DND-41 (cell line): ENCODE results near the gene FXR2.

Experiments
- ATAC-seq: fragments of 200-7000 bp; cut with Tn5 transposase; 3 replicates; pipeline ENCODE4 v1.9.1; 2021; ENCODE audit warnings: low read depth; ENCODE audit not compliant: insufficient read depth
- DNase-seq: peaks from one replicate; pipeline ENCODE4 v3.0.0-alpha.2; 2020
- H2AFZ ChIP-seq: 2 replicates; pipeline ENCODE4 v1.6.0; 2012; ENCODE audit warnings: low read depth, low read length
- H3K27ac ChIP-seq: 2 replicates; pipeline ENCODE4 v1.5.1; 2012; ENCODE audit warnings: low read length, inconsistent platforms
- H3K27me3 ChIP-seq: fragments of 200-600 bp; sonication (generic); 2 replicates; pipeline ENCODE4 v1.6.0; 2012; ENCODE audit warnings: low read length, mild to moderate bottlenecking, inconsistent platforms; ENCODE audit not compliant: insufficient read depth, poor library complexity
- H3K36me3 ChIP-seq: 2 replicates; pipeline ENCODE4 v1.5.1; 2012; ENCODE audit warnings: low read length, inconsistent platforms; ENCODE audit not compliant: insufficient read depth
- H3K4me1 ChIP-seq: 2 replicates; pipeline ENCODE4 v1.5.1; 2012; ENCODE audit warnings: mild to moderate bottlenecking, low read length; ENCODE audit not compliant: insufficient read depth
- H3K4me2 ChIP-seq: 2 replicates; pipeline ENCODE4 v1.6.0; 2012; ENCODE audit warnings: mild to moderate bottlenecking, moderate library complexity, low read length, inconsistent platforms; ENCODE audit not compliant: insufficient read depth
- H3K4me3 ChIP-seq, 2 experiments: fragments of 200-600 bp in 1 of 2; shearing (Covaris generic) in 1 of 2; 2 replicates each; pipeline ENCODE4 v1.5.1; 2012 to 2016; ENCODE audit warnings: inconsistent platforms in 2 of 2, low read length in 2 of 2, mild to moderate bottlenecking in 2 of 2, low read depth in 1 of 2, moderate library complexity in 1 of 2
- H3K79me2 ChIP-seq: 2 replicates; pipeline ENCODE4 v1.6.0; 2012; ENCODE audit warnings: low read length, inconsistent platforms; ENCODE audit not compliant: insufficient read depth
- H3K9ac ChIP-seq: 2 replicates; pipeline ENCODE4 v1.6.0; 2012; ENCODE audit warnings: low read depth, mild to moderate bottlenecking, inconsistent platforms, low read length, moderate library complexity
- H3K9me3 ChIP-seq: 2 replicates; pipeline ENCODE4 v1.5.1; 2012; ENCODE audit warnings: low read length, moderate library complexity, mild to moderate bottlenecking, inconsistent platforms; ENCODE audit not compliant: insufficient read depth, severe bottlenecking
- H4K20me1 ChIP-seq: 2 replicates; pipeline ENCODE4 v1.6.0; 2012; ENCODE audit warnings: low read length; ENCODE audit not compliant: insufficient read depth
- EZH2 ChIP-seq: IDR thresholded peaks from 3 replicates; pipeline ENCODE4 v1.6.1; 2012; ENCODE audit warnings: borderline replicate concordance, low read depth, mild to moderate bottlenecking, moderate library complexity, low read length, inconsistent platforms; ENCODE audit not compliant: severe bottlenecking
- TF ChIP-seq, protein P1 (sequence below): IDR thresholded peaks from 2 replicates; pipeline ENCODE4 v1.5.1; 2012; ENCODE audit warnings: borderline replicate concordance, low read length, moderate library complexity, mild to moderate bottlenecking; ENCODE audit not compliant: poor library complexity, severe bottlenecking; ENCODE audit errors: extremely low read depth

FXR2 gene

DNA sequence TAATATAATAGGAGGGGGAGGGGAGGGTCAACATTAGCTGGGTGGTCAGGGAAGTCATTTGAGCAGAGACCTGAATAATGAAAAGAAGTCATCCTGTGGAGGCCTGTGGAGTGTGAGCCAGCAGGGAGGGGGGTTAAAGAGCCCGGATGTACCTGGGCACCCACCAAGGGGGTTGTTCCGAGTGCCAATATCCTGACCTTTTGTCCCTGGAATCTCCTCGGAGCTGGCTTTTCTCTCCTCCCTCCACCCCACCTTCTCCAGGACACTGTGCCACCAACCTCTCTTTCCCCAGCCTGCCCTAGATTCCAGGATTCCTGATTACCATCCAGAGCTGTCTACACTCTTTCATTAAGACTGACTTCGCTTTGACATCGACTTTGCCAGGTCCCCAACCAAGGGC lies 21.5 kb upstream of the FXR2 start:
- no peaks in the 10 kb centered on the region for H4K20me1 ChIP-seq
- no peaks in the 10 kb centered on the region for H3K4me1 ChIP-seq
- ATAC-seq (no peak), DNase-seq (no peak)
- TF ChIP-seq, protein P1, sequence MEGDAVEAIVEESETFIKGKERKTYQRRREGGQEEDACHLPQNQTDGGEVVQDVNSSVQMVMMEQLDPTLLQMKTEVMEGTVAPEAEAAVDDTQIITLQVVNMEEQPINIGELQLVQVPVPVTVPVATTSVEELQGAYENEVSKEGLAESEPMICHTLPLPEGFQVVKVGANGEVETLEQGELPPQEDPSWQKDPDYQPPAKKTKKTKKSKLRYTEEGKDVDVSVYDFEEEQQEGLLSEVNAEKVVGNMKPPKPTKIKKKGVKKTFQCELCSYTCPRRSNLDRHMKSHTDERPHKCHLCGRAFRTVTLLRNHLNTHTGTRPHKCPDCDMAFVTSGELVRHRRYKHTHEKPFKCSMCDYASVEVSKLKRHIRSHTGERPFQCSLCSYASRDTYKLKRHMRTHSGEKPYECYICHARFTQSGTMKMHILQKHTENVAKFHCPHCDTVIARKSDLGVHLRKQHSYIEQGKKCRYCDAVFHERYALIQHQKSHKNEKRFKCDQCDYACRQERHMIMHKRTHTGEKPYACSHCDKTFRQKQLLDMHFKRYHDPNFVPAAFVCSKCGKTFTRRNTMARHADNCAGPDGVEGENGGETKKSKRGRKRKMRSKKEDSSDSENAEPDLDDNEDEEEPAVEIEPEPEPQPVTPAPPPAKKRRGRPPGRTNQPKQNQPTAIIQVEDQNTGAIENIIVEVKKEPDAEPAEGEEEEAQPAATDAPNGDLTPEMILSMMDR = no peak
- no peak for TF ChIP-seq EZH2
- H3K9ac ChIP-seq = no peak overlapping the region
- no peak overlapping the region for H2AFZ ChIP-seq
- H3K27me3 ChIP-seq = no peaks in the 10 kb centered on the region
- no peaks in the 10 kb centered on the region for H3K36me3 ChIP-seq
- H3K4me2 ChIP-seq = no peak overlapping the region
- H3K27ac ChIP-seq = no peak overlapping the region
- no peak overlapping the region for H3K4me3 ChIP-seq
- no peaks in the 10 kb centered on the region for H3K9me3 ChIP-seq
- H3K79me2 ChIP-seq = no peaks in the 10 kb centered on the region

DNA sequence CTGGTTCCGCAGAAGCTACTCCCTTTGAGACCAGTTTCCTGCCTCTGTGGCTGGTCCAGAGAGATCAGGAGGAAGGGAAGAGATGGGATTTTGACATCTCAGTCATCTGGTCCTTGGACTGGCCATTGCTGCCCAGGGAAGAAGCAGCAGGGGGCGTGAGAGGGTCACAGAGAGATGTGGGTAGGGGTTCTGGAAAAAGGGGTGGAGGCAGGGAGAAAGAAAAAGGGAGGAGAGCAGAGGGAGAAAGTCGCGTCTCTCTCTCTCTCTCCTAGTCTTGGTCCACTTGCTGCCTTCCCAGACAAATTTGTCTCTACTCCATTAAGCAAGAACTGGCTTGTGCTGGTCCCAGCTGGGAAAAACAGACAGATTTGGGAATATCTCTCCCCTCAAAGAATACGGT lies 19.7 kb upstream of the FXR2 start:
- DNase-seq (peak; percentile 37), ATAC-seq (no peak)
- Histone ChIP-seq H3K4me3 (no peak overlapping the region), H3K36me3 (no peaks in the 10 kb centered on the region), H3K27me3 (no peaks in the 10 kb centered on the region), H3K79me2 (no peaks in the 10 kb centered on the region), H3K4me1 (no peaks in the 10 kb centered on the region), H3K9ac (no peak overlapping the region), H3K27ac (no peak overlapping the region), H3K4me2 (no peak overlapping the region), H4K20me1 (no peaks in the 10 kb centered on the region; the same call in 1 of the 2 replicates), H3K9me3 (no peaks in the 10 kb centered on the region), H2AFZ (no peak overlapping the region)
- no peak for TF ChIP-seq EZH2
- TF ChIP-seq, protein P1 = peak; percentile 51

DNA sequence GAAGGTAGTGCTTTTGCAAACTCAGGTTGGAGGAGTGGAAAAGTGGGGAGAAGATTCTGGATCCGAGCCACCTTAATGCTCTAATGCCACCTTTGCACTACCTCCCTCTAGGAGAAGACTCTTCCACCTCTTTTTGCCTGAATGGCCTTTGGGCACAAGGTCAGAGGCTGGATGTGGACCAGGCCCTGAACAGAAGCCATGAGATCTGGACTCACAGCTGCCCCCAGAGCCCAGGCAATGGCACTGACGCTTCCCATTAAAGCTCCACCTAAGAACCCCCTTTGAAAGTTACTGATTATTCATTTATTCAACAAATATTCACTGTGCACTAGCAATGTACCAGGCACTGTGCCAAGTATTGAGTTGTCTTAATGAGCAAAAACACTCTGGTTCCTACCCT lies 18.4 kb upstream of the FXR2 start:
- H3K4me2 ChIP-seq = no peak overlapping the region
- DNase-seq (no peak), ATAC-seq (no peak)
- H3K4me1 ChIP-seq = peaks cover 5% of the 10 kb centered on the region; the same call in 1 of the 2 replicates
- no peaks in the 10 kb centered on the region for H3K9me3 ChIP-seq
- no peak overlapping the region for H2AFZ ChIP-seq
- H3K27ac ChIP-seq = no peak overlapping the region
- no peaks in the 10 kb centered on the region for H3K36me3 ChIP-seq
- TF ChIP-seq EZH2 = no peak
- TF ChIP-seq, protein P1 = peak; percentile 6
- no peak overlapping the region for H3K4me3 ChIP-seq
- H3K27me3 ChIP-seq = no peaks in the 10 kb centered on the region
- H3K79me2 ChIP-seq = no peaks in the 10 kb centered on the region
- no peak overlapping the region for H3K9ac ChIP-seq
- H4K20me1 ChIP-seq = no peaks in the 10 kb centered on the region; the same call in 1 of the 2 replicates

DNA sequence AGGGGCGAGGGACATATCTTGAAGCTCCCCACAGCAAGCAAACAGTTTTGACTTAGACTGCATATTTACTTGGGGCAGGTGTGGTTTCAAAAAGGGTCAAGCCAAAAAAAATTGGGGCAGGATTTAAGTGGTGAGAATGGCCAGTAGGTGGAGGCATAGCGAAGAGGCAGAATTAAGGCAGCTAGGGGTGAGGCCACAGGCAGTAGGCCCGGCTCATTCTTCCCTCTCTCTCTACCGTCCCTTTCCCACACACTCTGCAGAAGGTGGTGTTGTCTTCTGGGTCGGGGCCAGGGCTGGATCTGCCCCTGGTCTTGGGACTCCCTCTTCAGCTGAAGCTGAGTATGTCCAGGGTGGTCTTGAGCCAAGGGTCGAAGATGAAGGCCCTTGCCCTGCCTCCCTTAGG lies 17.8 kb upstream of the FXR2 start:
- no peaks in the 10 kb centered on the region; the same call in 1 of the 2 replicates for H4K20me1 ChIP-seq
- H3K27me3 ChIP-seq = no peaks in the 10 kb centered on the region
- TF ChIP-seq, protein P1 = peak; percentile 69
- no peak for TF ChIP-seq EZH2
- H3K4me3 ChIP-seq = no peak overlapping the region
- H3K4me1 ChIP-seq = peaks cover 9% of the 10 kb centered on the region
- no peaks in the 10 kb centered on the region for H3K79me2 ChIP-seq
- DNase-seq (peak; percentile 36), ATAC-seq (no peak; the same call in 2 of the 3 replicates)
- no peaks in the 10 kb centered on the region for H3K36me3 ChIP-seq
- H3K9me3 ChIP-seq = no peaks in the 10 kb centered on the region
- no peak overlapping the region for H3K27ac ChIP-seq
- H3K4me2 ChIP-seq = no peak overlapping the region
- H2AFZ ChIP-seq = no peak overlapping the region
- no peak overlapping the region for H3K9ac ChIP-seq
